K562 (cell line): ENCODE results near the gene OR2C3. TPM values are rescaled to one million over a fixed set of nuclear protein-coding genes. Genes with fewer than 3 reads are reported as not detected.

Source experiments
- ATAC-seq: fragments of 200-7000 bp; cut with Tn5 transposase; 3 replicates; pipeline ENCODE4 v1.9.1; 2020; ENCODE audit warnings: moderate library complexity
- BruUV-seq: library from RNA; stranded (reverse); fragments of 400-500 nt; replicated peaks from 2 replicates; lab custom pipeline; 2021; lab: Mats Ljungman, UMichigan
- CTCF ChIA-PET: fragments of 300-600 bp; formaldehyde crosslinking; extraction: SDS; loops from one replicate; lab custom pipeline; 2021; ENCODE audit warnings: low intra/inter-chr PET ratio; lab: Yijun Ruan, JAX
- POLR2A ChIA-PET: fragments of 300-600, 350-650 bp; sonication (Branson Sonifier 250); formaldehyde crosslinking; extraction: SDS; loops from one replicate; lab custom pipeline; 2021; ENCODE audit warnings: antibody characterized with exemption, inconsistent platforms; lab: Yijun Ruan, JAX
- DNase-seq, 4 experiments: peaks; one replicate each; pipeline versions ENCODE4 v3.0.0 to v3.0.0-alpha.2; 2011 to 2018; ENCODE audit warnings: low spot score in 3 of 4, mixed read lengths in 3 of 4; ENCODE audit errors: extremely low read depth in 1 of 4
- FAIRE-seq: peaks from 2 replicates; lab custom pipeline; 2011; peaks lifted over from hg19 to GRCh38; lab: Jason Lieb, UNC
- H2AFZ ChIP-seq: 2 replicates; pipeline ENCODE4 v1.6.0; 2011; ENCODE audit warnings: low read depth, low read length, control low read depth, inconsistent platforms
- H3K27ac ChIP-seq: fragments of 200-600 bp; 3 replicates; pipeline ENCODE4 v1.8.0; 2011; ENCODE audit warnings: low read depth, mild to moderate bottlenecking, control low read depth, inconsistent platforms, low read length, moderate library complexity, mixed read lengths; ENCODE audit errors: extremely low read depth
- H3K27me3 ChIP-seq, 2 experiments: fragments of 300-600 bp in 1 of 2; 2 replicates in 1 of 2; 3 replicates in 1 of 2; pipeline versions ENCODE4 v1.6.0 to v1.8.0; 2011; ENCODE audit warnings: inconsistent platforms in 2 of 2, low read length in 2 of 2, mild to moderate bottlenecking in 1 of 2, mixed read lengths in 1 of 2, moderate library complexity in 1 of 2; ENCODE audit not compliant: control insufficient read depth in 2 of 2, insufficient read depth in 2 of 2
- H3K36me3 ChIP-seq: fragments of 300-600 bp; 3 replicates; pipeline ENCODE4 v1.8.0; 2011; ENCODE audit warnings: mild to moderate bottlenecking, low read length, inconsistent platforms; ENCODE audit not compliant: control insufficient read depth, insufficient read depth
- H3K4me1 ChIP-seq, 2 experiments: fragments of 200-600 bp in 1 of 2; replicated peaks in 1 of 2; 2 replicates in 1 of 2; 3 replicates in 1 of 2; pipeline versions ENCODE4 v1.5.1 to v1.8.0; 2011; ENCODE audit warnings: inconsistent platforms in 2 of 2, low read length in 2 of 2, mild to moderate bottlenecking in 1 of 2, mixed read lengths in 1 of 2, moderate library complexity in 1 of 2; ENCODE audit not compliant: control insufficient read depth in 2 of 2, insufficient read depth in 2 of 2
- H3K4me2 ChIP-seq: 2 replicates; pipeline ENCODE4 v1.6.1; 2011; ENCODE audit warnings: low read length, control low read depth, inconsistent platforms, mixed read lengths; ENCODE audit not compliant: insufficient read depth
- H3K4me3 ChIP-seq: fragments of 200-600 bp; sonication (generic), shearing (Covaris generic); 2 replicates; pipeline ENCODE4 v1.5.1; 2016; ENCODE audit warnings: control low read depth, inconsistent platforms
- H3K79me2 ChIP-seq: fragments of 200-600 bp; 3 replicates; pipeline ENCODE4 v1.8.0; 2011; ENCODE audit warnings: low read length, inconsistent platforms; ENCODE audit not compliant: control insufficient read depth, insufficient read depth
- H3K9ac ChIP-seq, 2 experiments: 2 replicates each; pipeline versions ENCODE4 v1.6.0 to v1.6.1; 2011; ENCODE audit warnings: low read depth in 2 of 2, low read length in 2 of 2, control low read depth in 1 of 2, inconsistent platforms in 1 of 2, mild to moderate bottlenecking in 1 of 2, mixed read lengths in 1 of 2; ENCODE audit not compliant: insufficient read depth in 1 of 2
- H3K9me1 ChIP-seq: one replicate; pipeline ENCODE4 v1.6.0; 2011; ENCODE audit warnings: inconsistent platforms, mild to moderate bottlenecking, low read length, moderate library complexity; ENCODE audit not compliant: control insufficient read depth, insufficient read depth
- H3K9me3 ChIP-seq: replicated peaks from 2 replicates; pipeline ENCODE4 v1.5.1; 2011; ENCODE audit warnings: low read depth, low read length, inconsistent platforms; ENCODE audit not compliant: control insufficient read depth, insufficient read depth
- H4K20me1 ChIP-seq: replicated peaks from 2 replicates; pipeline ENCODE4 v1.6.1; 2011; ENCODE audit warnings: low read length, inconsistent platforms, mixed read lengths; ENCODE audit not compliant: control insufficient read depth, insufficient read depth
- FOSL1 ChIP-seq: fragments of 200-800 bp; sonication (Bioruptor generic); conservative IDR thresholded peaks from 2 replicates; pipeline ENCODE4 v1.6.1; 2016; ENCODE audit warnings: missing genetic modification characterization, missing compliant biosample characterization
- JUND ChIP-seq, 2 experiments: IDR thresholded peaks; 2 replicates in 1 of 2; 3 replicates in 1 of 2; pipeline ENCODE4 v1.6.1; 2011; ENCODE audit warnings: borderline replicate concordance in 2 of 2, low read depth in 2 of 2, low read length in 2 of 2, improper control_type of control experiment in 1 of 2, missing biosample characterization in 1 of 2, missing genetic modification characterization in 1 of 2, missing genetic modification reagents in 1 of 2
- KAT2B ChIP-seq: IDR thresholded peaks from one replicate; pipeline ENCODE4 v1.6.1; 2012; ENCODE audit warnings: low read depth, mild to moderate bottlenecking, control low read depth, inconsistent platforms, low read length, moderate library complexity
- YBX1 ChIP-seq: fragments of 450-650 bp; IDR thresholded peaks from 2 replicates; pipeline ENCODE4 v1.7.1; 2016; ENCODE audit warnings: mild to moderate bottlenecking
- ZNF174 ChIP-seq: fragments of 250-450 bp; sonication (Bioruptor Pico); IDR thresholded peaks from 2 replicates; pipeline ENCODE4 v1.4.0; 2020; ENCODE audit warnings: mild to moderate bottlenecking
- ZNF589 ChIP-seq: fragments of 200-800 bp; sonication (Bioruptor generic); IDR thresholded peaks from 2 replicates; pipeline ENCODE4 v1.6.1; 2016; ENCODE audit warnings: low read depth, missing genetic modification characterization, missing compliant biosample characterization
- ZNF76 ChIP-seq: fragments of 250-450 bp; sonication (Bioruptor Pico); IDR thresholded peaks from 2 replicates; pipeline ENCODE4 v1.4.0; 2020; ENCODE audit warnings: mild to moderate bottlenecking, moderate library complexity, borderline replicate concordance
- WGBS: fragments of 100-300 bp; shearing (Covaris generic); methylation state at CpG from one replicate; pipeline ENCODE4 v1.1.6; 2016; ENCODE audit warnings: low coverage, mixed read lengths; ENCODE audit not compliant: insufficient coverage; ENCODE audit errors: missing lambda C conversion rate; 5-methylcytosine and 5-hydroxymethylcytosine counted together
- in situ Hi-C: fragments of 300-500 bp; cut with MboI; formaldehyde crosslinking; loops from 4 replicates; pipeline ENCODE4 v1.15.0; 2018; ENCODE audit warnings: inconsistent platforms, mixed read lengths
- intact Hi-C: fragments of 100-400 bp; cut with micrococcal nuclease; formaldehyde crosslinking; loops from 2 replicates; pipeline ENCODE4 v1.14.2; 2022
- polyA plus RNA-seq, 8 experiments: library from polyadenylated mRNA; depleted of rRNA in 4 of 8; stranded (reverse) in 5 of 8; unstranded in 3 of 8; fragments of >200 nt; fragmentation: Nextera tagmentation in 2 of 8; fragmentation: Illumina TruSeq in 1 of 8; extraction: Ambion mirVana in 2 of 8; extraction: Trizol in 1 of 8; gene quantifications; 2 replicates each; pipeline versions ENCODE4 v1.2.1 to v1.2.3, GENCODE V29; 2011 to 2014; ENCODE audit warnings: inconsistent platforms in 1 of 8, missing spikeins in 1 of 8
- total RNA-seq, 7 experiments: library from RNA; depleted of rRNA in 6 of 7; stranded (reverse); fragments of >200 nt in 6 of 7; fragmentation: Illumina TruSeq in 2 of 7; extraction: Trizol in 2 of 7; gene quantifications; 2 replicates each; pipeline versions ENCODE4 v1.2.1 to v1.2.3, GENCODE V29; 2011 to 2021; ENCODE audit warnings: low replicate concordance in 1 of 7
- TF ChIP-seq, protein P1 (sequence below): sonication (generic); formaldehyde crosslinking; IDR thresholded peaks from 2 replicates; pipeline ENCODE4 v1.8.0; 2022; ENCODE audit warnings: missing genetic modification reagents, mild to moderate bottlenecking, borderline replicate concordance
- TF ChIP-seq, protein P2 (sequence below): sonication (generic); formaldehyde crosslinking; IDR thresholded peaks from 2 replicates; pipeline ENCODE4 v1.8.0; 2022; ENCODE audit warnings: mild to moderate bottlenecking, low read depth, missing genetic modification reagents
- TF ChIP-seq, protein P3 (sequence below): fragments of 250-450 bp; sonication (Bioruptor Pico); IDR thresholded peaks from 2 replicates; pipeline ENCODE4 v1.4.0; 2020; ENCODE audit warnings: mild to moderate bottlenecking, moderate library complexity
- TF ChIP-seq, protein P4 (sequence below), 2 experiments: fragments of 450-650 bp in 1 of 2; sonication (generic) in 1 of 2; formaldehyde crosslinking in 1 of 2; IDR thresholded peaks in 1 of 2; conservative IDR thresholded peaks in 1 of 2; 2 replicates each; pipeline versions ENCODE4 v1.6.1 to v1.8.1; 2016 to 2023; ENCODE audit warnings: mild to moderate bottlenecking in 2 of 2, moderate library complexity in 2 of 2, inconsistent platforms in 1 of 2, missing genetic modification reagents in 1 of 2

OR2C3 gene
- total and polyA plus RNA-seq, 9 of the 15 experiments (the other 6 are each of a cell fraction or from before 2014, with no cell fraction given) = under 0.01 to 0.05 (median 0.03) TPM; not detected in 4

DNA sequence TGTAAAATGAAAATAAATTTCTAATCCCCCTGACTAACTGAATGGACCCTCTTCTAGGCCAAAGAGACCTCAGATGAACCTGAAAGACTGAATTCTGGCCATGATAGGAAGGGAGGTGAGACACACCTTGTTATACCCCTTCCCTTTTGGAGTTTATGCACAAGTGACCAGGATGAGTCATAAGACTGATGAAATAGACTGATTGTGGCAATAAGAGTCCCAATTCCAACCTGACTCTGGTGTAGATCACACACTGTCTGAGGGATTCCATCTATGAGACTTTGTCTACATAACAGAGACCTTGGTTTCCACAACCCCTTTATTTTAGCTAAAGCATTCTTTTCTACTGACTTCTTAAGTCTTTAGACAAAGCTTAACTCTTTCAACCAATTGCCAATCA is 38.4 kb upstream of the OR2C3 start:
- in situ Hi-C loops = no loop called here

DNA sequence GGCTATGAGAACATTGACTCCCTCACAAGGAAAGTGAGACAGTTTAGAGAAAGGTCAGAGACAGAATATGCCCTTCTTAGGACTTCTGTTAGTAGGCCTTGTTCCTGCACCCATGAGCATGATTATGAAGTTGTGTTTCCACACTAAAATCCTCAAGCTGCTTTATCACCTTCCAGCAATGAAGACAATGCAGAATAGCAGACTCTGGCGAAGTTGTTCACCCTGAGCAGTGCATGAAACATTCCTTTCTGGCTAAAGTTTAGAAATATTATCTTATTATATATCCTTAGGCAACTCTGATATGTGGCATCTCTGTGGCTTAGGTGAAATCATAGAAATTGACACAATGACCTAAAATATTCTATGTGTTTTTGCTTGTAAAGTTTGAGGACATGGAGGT is 38.0 kb upstream of the OR2C3 start:
- no peak overlapping the region for H3K9ac ChIP-seq
- no peaks in the 10 kb centered on the region for H4K20me1 ChIP-seq
- no peaks in the 10 kb centered on the region for H3K9me1 ChIP-seq
- FAIRE-seq (no peak), ATAC-seq (no peak), DNase-seq (no peak)
- ChIA-PET POLR2A (no interaction called here), CTCF (no interaction called here)
- 0% methylated on average over 1 of the region's 1 CpG for WGBS
- in situ Hi-C loops (no loop called here), intact Hi-C loops (no loop called here)
- H2AFZ ChIP-seq = no peak overlapping the region
- no TSS peak for BruUV-seq
- no peak overlapping the region for H3K4me2 ChIP-seq
- no peaks in the 10 kb centered on the region for H3K9me3 ChIP-seq
- no peak overlapping the region for H3K27ac ChIP-seq
- H3K4me1 ChIP-seq = no peaks in the 10 kb centered on the region
- H3K36me3 ChIP-seq = no peaks in the 10 kb centered on the region
- no peaks in the 10 kb centered on the region for H3K27me3 ChIP-seq
- no peak overlapping the region for H3K4me3 ChIP-seq
- no peaks in the 10 kb centered on the region for H3K79me2 ChIP-seq
- TF ChIP-seq, protein P1, sequence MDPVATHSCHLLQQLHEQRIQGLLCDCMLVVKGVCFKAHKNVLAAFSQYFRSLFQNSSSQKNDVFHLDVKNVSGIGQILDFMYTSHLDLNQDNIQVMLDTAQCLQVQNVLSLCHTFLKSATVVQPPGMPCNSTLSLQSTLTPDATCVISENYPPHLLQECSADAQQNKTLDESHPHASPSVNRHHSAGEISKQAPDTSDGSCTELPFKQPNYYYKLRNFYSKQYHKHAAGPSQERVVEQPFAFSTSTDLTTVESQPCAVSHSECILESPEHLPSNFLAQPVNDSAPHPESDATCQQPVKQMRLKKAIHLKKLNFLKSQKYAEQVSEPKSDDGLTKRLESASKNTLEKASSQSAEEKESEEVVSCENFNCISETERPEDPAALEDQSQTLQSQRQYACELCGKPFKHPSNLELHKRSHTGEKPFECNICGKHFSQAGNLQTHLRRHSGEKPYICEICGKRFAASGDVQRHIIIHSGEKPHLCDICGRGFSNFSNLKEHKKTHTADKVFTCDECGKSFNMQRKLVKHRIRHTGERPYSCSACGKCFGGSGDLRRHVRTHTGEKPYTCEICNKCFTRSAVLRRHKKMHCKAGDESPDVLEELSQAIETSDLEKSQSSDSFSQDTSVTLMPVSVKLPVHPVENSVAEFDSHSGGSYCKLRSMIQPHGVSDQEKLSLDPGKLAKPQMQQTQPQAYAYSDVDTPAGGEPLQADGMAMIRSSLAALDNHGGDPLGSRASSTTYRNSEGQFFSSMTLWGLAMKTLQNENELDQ (CRISPR knock-in tag) = no peak
- TF ChIP-seq, protein P2, sequence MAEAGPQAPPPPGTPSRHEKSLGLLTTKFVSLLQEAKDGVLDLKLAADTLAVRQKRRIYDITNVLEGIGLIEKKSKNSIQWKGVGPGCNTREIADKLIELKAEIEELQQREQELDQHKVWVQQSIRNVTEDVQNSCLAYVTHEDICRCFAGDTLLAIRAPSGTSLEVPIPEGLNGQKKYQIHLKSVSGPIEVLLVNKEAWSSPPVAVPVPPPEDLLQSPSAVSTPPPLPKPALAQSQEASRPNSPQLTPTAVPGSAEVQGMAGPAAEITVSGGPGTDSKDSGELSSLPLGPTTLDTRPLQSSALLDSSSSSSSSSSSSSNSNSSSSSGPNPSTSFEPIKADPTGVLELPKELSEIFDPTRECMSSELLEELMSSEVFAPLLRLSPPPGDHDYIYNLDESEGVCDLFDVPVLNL = no peak
- TF ChIP-seq ZNF589 (CRISPR knock-in tag) (no peak), ZNF76 (CRISPR knock-in tag) (no peak)
- TF ChIP-seq, protein P3, sequence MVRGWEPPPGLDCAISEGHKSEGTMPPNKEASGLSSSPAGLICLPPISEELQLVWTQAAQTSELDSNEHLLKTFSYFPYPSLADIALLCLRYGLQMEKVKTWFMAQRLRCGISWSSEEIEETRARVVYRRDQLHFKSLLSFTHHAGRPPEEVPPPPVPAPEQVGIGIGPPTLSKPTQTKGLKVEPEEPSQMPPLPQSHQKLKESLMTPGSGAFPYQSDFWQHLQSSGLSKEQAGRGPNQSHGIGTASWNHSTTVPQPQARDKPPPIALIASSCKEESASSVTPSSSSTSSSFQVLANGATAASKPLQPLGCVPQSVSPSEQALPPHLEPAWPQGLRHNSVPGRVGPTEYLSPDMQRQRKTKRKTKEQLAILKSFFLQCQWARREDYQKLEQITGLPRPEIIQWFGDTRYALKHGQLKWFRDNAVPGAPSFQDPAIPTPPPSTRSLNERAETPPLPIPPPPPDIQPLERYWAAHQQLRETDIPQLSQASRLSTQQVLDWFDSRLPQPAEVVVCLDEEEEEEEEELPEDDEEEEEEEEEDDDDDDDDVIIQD (CRISPR knock-in tag) = no peak

More for the DNA sequence above, 38.4 kb upstream of the OR2C3 start:
- H3K36me3 ChIP-seq = no peaks in the 10 kb centered on the region
- H3K4me1 ChIP-seq = no peaks in the 10 kb centered on the region
- no peaks in the 10 kb centered on the region for H3K79me2 ChIP-seq
- no peak overlapping the region for H3K9ac ChIP-seq
- no peak overlapping the region for H2AFZ ChIP-seq
- FAIRE-seq (no peak), DNase-seq (no peak), ATAC-seq (no peak)
- H3K27me3 ChIP-seq = no peaks in the 10 kb centered on the region
- H3K9me1 ChIP-seq = no peaks in the 10 kb centered on the region
- TF ChIP-seq ZNF174 (no peak), FOSL1 (tag) (0 out of 2 replicates have a peak, but pooled peaks have one; percentile 43), JUND (IDR thresholded peaks at IDR 0.05; ENCODE audit: borderline replicate concordance, low read depth, low read length) (0 out of 2 replicates have a peak, but pooled peaks have one; percentile 21), JUND (tag; IDR thresholded peaks at IDR 0.05; ENCODE audit: borderline replicate concordance, low read depth, low read length) (peak; percentile 31; the same call in 1 of the 3 replicates), YBX1 (no peak), KAT2B (no peak)
- TF ChIP-seq, protein P4, sequence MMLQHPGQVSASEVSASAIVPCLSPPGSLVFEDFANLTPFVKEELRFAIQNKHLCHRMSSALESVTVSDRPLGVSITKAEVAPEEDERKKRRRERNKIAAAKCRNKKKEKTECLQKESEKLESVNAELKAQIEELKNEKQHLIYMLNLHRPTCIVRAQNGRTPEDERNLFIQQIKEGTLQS (IDR thresholded peaks at IDR 0.05) = peak; percentile 42; the same call in 1 of the 2 replicates
- TF ChIP-seq, protein P4 (CRISPR knock-in tag; conservative IDR thresholded peaks at IDR 0.05) = no peak
- ChIA-PET CTCF (no interaction called here), POLR2A (interaction anchor here (0.7 kb wide), 1 partner anchor 950 kb away, joined by 3 read pairs; no protein-coding TSS in a partner anchor)
- no peak overlapping the region for H3K4me3 ChIP-seq
- H3K27ac ChIP-seq = no peak overlapping the region
- no peak overlapping the region for H3K4me2 ChIP-seq
- no peaks in the 10 kb centered on the region for H3K9me3 ChIP-seq
- intact Hi-C loops = loop anchor here (5.0 kb wide), 1 partner anchor 202 kb away; no protein-coding TSS in a partner anchor
- no peaks in the 10 kb centered on the region for H4K20me1 ChIP-seq
- BruUV-seq = no TSS peak
